Measurements from ENCODE around the gene ARRDC5.
"Not testable (repeated sequence)": the region's sequence is repeated elsewhere in the genome, so short reads cannot be mapped to it uniquely, and the experiment has no call there.

Gene ARRDC5

GRCh38 chr19:4909897-4910593 lies 7.3 kb upstream of the ARRDC5 start:
- peak; percentile 89 to 96 (median 91) for DNase-seq (ENCODE audit: low read depth in 3 of 3)

- DNase-seq (ENCODE audit: low read depth in 3 of 3), result peak in 2 of 3 experiments; percentile 63 to 87
Observed at GRCh38 chr19:4909156-4909896, 6.6 kb upstream of the ARRDC5 start, which contains the start of gene UHRF1. Gene UHRF1, plus strand, starts transcription at chr19:4909501. Its CDS starts 1,385 bp downstream, at chr19:4910886.

GRCh38 chr19:4908781-4909155 lies 6.1 kb upstream of the ARRDC5 start:
- DNase-seq (ENCODE audit: low read depth in 3 of 3), result no peak

- no peak for DNase-seq (ENCODE audit: low read depth in 3 of 3)
Observed at GRCh38 chr19:4908360-4908759, 5.7 kb upstream of the ARRDC5 start.

- no peak for DNase-seq (ENCODE audit: low read depth in 3 of 3)
Observed at GRCh38 chr19:4906963-4907362, 4.3 kb upstream of the ARRDC5 start.

- no peak for DNase-seq (ENCODE audit: low read depth in 3 of 3)
Observed at GRCh38 chr19:4904481-4904880, 1.8 kb upstream of the ARRDC5 start.

GRCh38 chr19:4900879-4901278 lies 1.8 kb downstream of the ARRDC5 start:
- DNase-seq (ENCODE audit: low read depth in 3 of 3), result not testable (repeated sequence)

- no peak for DNase-seq (ENCODE audit: low read depth in 3 of 3)
Observed at GRCh38 chr19:4897146-4897545, 5.5 kb downstream of the ARRDC5 start.

- no peak for DNase-seq (ENCODE audit: low read depth in 3 of 3)
Observed at GRCh38 chr19:4896372-4896771, 6.3 kb downstream of the ARRDC5 start.

- not testable (repeated sequence) for DNase-seq (ENCODE audit: low read depth in 3 of 3)
Observed at GRCh38 chr19:4892962-4893361, 9.7 kb downstream of the ARRDC5 start.

- no peak for DNase-seq (ENCODE audit: low read depth in 3 of 3)
Observed at GRCh38 chr19:4891066-4891465, 11.6 kb downstream of the ARRDC5 start.

- no peak for DNase-seq (ENCODE audit: low read depth in 3 of 3)
Observed at GRCh38 chr19:4889034-4889815, 13.5 kb downstream of the ARRDC5 start.

- not testable (repeated sequence) for DNase-seq (ENCODE audit: low read depth in 3 of 3)
Observed at GRCh38 chr19:4887803-4888202, 14.9 kb downstream of the ARRDC5 start.

GRCh38 chr19:4884993-4885392 lies 17.7 kb downstream of the ARRDC5 start:
- not testable (repeated sequence) for DNase-seq (ENCODE audit: low read depth in 3 of 3)

- not testable (repeated sequence) for DNase-seq (ENCODE audit: low read depth in 3 of 3)
Observed at GRCh38 chr19:4882874-4883273, 19.8 kb downstream of the ARRDC5 start.

- no peak for DNase-seq (ENCODE audit: low read depth in 3 of 3)
Observed at GRCh38 chr19:4879041-4879440, 23.7 kb downstream of the ARRDC5 start.

GRCh38 chr19:4878491-4878968 lies 24.2 kb downstream of the ARRDC5 start:
- no peak for DNase-seq (ENCODE audit: low read depth in 3 of 3)

GRCh38 chr19:4877753-4878490 lies 24.8 kb downstream of the ARRDC5 start:
- no peak for DNase-seq (ENCODE audit: low read depth in 3 of 3)

- no peak for DNase-seq (ENCODE audit: low read depth in 3 of 3)
Observed at GRCh38 chr19:4873930-4874329, 28.8 kb downstream of the ARRDC5 start.

- no peak for DNase-seq (ENCODE audit: low read depth in 3 of 3)
Observed at GRCh38 chr19:4871711-4872110, 31.0 kb downstream of the ARRDC5 start.

GRCh38 chr19:4870025-4870700 lies 32.5 kb downstream of the ARRDC5 start:
- peak in 1 of 3 experiments; percentile 18 for DNase-seq (ENCODE audit: low read depth in 3 of 3)

Measured in stimulated activated CD4-positive, alpha-beta T cell treated with anti-CD3 and anti-CD28 coated beads, TNF-alpha, amount 100 ng/mL, for 24 hours (primary cell).